ENCODE measurements around the gene NOC3L. TPM values are rescaled to one million over a fixed set of nuclear protein-coding genes. Genes with fewer than 3 reads are reported as not detected.

NOC3L gene
- total RNA-seq, 2 experiments from 2014 or later: 31.6 to 37.1 TPM

DNA sequence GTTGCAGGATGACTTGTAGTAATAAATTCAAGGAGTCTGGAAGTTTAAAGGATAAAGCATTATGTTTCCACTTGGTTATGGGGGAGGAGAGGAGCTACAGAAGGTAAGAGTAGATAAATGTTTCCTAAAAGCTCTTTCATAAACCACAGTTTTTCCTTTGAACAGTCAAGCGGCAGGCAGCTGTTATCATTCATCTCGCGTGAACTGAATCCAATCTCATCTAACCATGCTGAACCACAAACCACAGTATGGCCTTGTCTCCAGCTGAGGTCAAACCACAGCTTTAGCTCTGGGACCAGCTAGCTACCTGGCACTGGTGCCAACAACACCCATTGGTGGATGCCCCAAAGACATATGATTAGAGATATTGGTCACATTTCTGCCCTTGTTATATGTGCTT is 63.3 kb downstream of the NOC3L start:
- Histone ChIP-seq H3K4me1 (ENCODE audit: insufficient read depth, low read length, poor library complexity, severe bottlenecking) (no peaks in the 10 kb centered on the region), H4K20me1 (ENCODE audit: insufficient read depth, low read length) (no peaks in the 10 kb centered on the region), H3K79me2 (ENCODE audit: insufficient read depth, low read depth, low read length) (no peaks in the 10 kb centered on the region), H3K4me3 (ENCODE audit: low read depth, low read length, poor library complexity, severe bottlenecking) (no peak overlapping the region), H3K36me3 (ENCODE audit: insufficient read depth, low read length) (no peaks in the 10 kb centered on the region), H3K9me2 (ENCODE audit: insufficient read depth, low read length) (no peaks in the 10 kb centered on the region), H3K4me2 (ENCODE audit: low read length) (no peak overlapping the region), H2AFZ (ENCODE audit: low read length) (no peak overlapping the region), H3K27ac (ENCODE audit: low read depth, low read length, poor library complexity, severe bottlenecking) (no peak overlapping the region), H3K9me3 (ENCODE audit: low read length) (no peaks in the 10 kb centered on the region)
- CTCF ChIA-PET (ENCODE audit: unreplicated experiment): no interaction called here
- POLR2A ChIA-PET: no interaction called here
- DNase-seq (ENCODE audit: low spot score): no peak
- TF ChIP-seq, protein P1, sequence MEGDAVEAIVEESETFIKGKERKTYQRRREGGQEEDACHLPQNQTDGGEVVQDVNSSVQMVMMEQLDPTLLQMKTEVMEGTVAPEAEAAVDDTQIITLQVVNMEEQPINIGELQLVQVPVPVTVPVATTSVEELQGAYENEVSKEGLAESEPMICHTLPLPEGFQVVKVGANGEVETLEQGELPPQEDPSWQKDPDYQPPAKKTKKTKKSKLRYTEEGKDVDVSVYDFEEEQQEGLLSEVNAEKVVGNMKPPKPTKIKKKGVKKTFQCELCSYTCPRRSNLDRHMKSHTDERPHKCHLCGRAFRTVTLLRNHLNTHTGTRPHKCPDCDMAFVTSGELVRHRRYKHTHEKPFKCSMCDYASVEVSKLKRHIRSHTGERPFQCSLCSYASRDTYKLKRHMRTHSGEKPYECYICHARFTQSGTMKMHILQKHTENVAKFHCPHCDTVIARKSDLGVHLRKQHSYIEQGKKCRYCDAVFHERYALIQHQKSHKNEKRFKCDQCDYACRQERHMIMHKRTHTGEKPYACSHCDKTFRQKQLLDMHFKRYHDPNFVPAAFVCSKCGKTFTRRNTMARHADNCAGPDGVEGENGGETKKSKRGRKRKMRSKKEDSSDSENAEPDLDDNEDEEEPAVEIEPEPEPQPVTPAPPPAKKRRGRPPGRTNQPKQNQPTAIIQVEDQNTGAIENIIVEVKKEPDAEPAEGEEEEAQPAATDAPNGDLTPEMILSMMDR (conservative IDR thresholded peaks at IDR 0.05; ENCODE audit: low read length): no peak
- TF ChIP-seq EZH2phosphoT487 (IDR thresholded peaks at IDR 0.05; ENCODE audit: borderline replicate concordance, low read depth, low read length): no peak
- intact Hi-C loops (cut with micrococcal nuclease; ENCODE audit: unreplicated experiment): no loop called here
- no TSS peak for BruUV-seq (replicated peaks)

DNA sequence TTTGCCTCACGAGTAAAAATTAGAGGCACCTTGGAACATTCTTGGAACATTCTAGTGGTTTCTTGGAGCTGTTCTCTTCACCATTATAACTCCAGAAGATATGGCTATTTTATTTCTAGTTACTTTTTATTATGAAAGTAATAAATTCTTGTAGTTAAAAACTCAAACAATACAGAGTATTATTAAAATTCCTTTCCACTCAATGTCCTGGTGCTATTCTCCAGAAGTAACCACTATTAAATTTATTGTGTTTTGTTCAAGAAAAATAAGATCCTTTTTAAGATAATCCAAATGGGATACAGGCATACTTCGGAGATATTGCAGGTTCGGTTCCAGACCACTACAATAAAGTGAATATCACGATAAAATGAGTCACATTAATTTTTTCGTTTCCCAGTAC is 68.6 kb downstream of the NOC3L start:
- H3K4me3 ChIP-seq (ENCODE audit: low read depth, low read length, poor library complexity, severe bottlenecking): no peak overlapping the region
- no peaks in the 10 kb centered on the region for H3K79me2 ChIP-seq (ENCODE audit: insufficient read depth, low read depth, low read length)
- DNase-seq (ENCODE audit: low spot score): no peak
- TF ChIP-seq, protein P1 (conservative IDR thresholded peaks at IDR 0.05; ENCODE audit: low read length): no peak
- TF ChIP-seq EZH2phosphoT487 (IDR thresholded peaks at IDR 0.05; ENCODE audit: borderline replicate concordance, low read depth, low read length): no peak
- no peaks in the 10 kb centered on the region for H3K4me1 ChIP-seq (ENCODE audit: insufficient read depth, low read length, poor library complexity, severe bottlenecking)
- no peaks in the 10 kb centered on the region for H3K9me2 ChIP-seq (ENCODE audit: insufficient read depth, low read length)
- no peak overlapping the region for H3K27ac ChIP-seq (ENCODE audit: low read depth, low read length, poor library complexity, severe bottlenecking)
- no peak overlapping the region for H2AFZ ChIP-seq (ENCODE audit: low read length)
- no peak overlapping the region for H3K4me2 ChIP-seq (ENCODE audit: low read length)
- POLR2A ChIA-PET: no interaction called here
- intact Hi-C loops (cut with micrococcal nuclease; ENCODE audit: unreplicated experiment): no loop called here
- no peaks in the 10 kb centered on the region for H3K36me3 ChIP-seq (ENCODE audit: insufficient read depth, low read length)
- no TSS peak for BruUV-seq (replicated peaks)
- H4K20me1 ChIP-seq (ENCODE audit: insufficient read depth, low read length): no peaks in the 10 kb centered on the region
- no peaks in the 10 kb centered on the region for H3K9me3 ChIP-seq (ENCODE audit: low read length)
- CTCF ChIA-PET (ENCODE audit: unreplicated experiment): no interaction called here

DNA sequence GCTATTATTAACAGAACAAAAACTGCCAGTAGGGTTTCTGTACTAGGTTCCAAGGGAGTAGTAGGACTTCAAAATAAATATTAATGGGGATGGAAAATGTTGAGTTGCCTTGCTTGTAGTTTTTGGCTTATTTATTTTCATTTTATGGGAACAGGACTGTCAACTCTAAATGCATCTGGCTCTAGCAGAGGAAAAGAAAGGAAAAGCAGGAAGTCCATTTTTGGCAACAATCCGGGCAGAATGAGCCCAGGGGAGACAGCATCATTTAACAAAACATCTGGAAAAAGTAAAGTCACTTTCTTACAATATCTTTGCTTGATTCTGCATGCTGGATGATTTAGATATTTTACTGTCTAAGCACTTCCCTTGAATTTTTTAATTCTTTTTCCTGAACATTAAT is 69.4 kb downstream of the NOC3L start:
- TF ChIP-seq, protein P1 (conservative IDR thresholded peaks at IDR 0.05; ENCODE audit: low read length): no peak
- TF ChIP-seq EZH2phosphoT487 (IDR thresholded peaks at IDR 0.05; ENCODE audit: borderline replicate concordance, low read depth, low read length): no peak
- Histone ChIP-seq H3K4me3 (ENCODE audit: low read depth, low read length, poor library complexity, severe bottlenecking) (no peak overlapping the region), H3K4me2 (ENCODE audit: low read length) (no peak overlapping the region), H3K36me3 (ENCODE audit: insufficient read depth, low read length) (no peaks in the 10 kb centered on the region), H2AFZ (ENCODE audit: low read length) (no peak overlapping the region), H3K79me2 (ENCODE audit: insufficient read depth, low read depth, low read length) (no peaks in the 10 kb centered on the region), H3K27ac (ENCODE audit: low read depth, low read length, poor library complexity, severe bottlenecking) (no peak overlapping the region), H3K9me3 (ENCODE audit: low read length) (no peaks in the 10 kb centered on the region), H3K9me2 (ENCODE audit: insufficient read depth, low read length) (no peaks in the 10 kb centered on the region), H4K20me1 (ENCODE audit: insufficient read depth, low read length) (no peaks in the 10 kb centered on the region), H3K4me1 (ENCODE audit: insufficient read depth, low read length, poor library complexity, severe bottlenecking) (no peaks in the 10 kb centered on the region)
- ChIA-PET POLR2A (no interaction called here), CTCF (ENCODE audit: unreplicated experiment) (no interaction called here)
- no peak for DNase-seq (ENCODE audit: low spot score)
- intact Hi-C loops (cut with micrococcal nuclease; ENCODE audit: unreplicated experiment): no loop called here
- no TSS peak for BruUV-seq (replicated peaks)
